Kidney tubule cell (primary cell): ENCODE results near the gene RNF207.

ENCODE experiments used
- DNase-seq: peaks from one replicate; pipeline ENCODE4 v3.0.0-alpha.2; 2018; ENCODE audit warnings: low spot score

RNF207 gene

GRCh38 chr1:6249739-6250689, 44.1 kb downstream of the RNF207 start:
- no peak for DNase-seq

GRCh38 chr1:6251233-6251632, 45.3 kb downstream of the RNF207 start:
- DNase-seq, result no peak

- no peak for DNase-seq
Observed at GRCh38 chr1:6251681-6252373, 45.9 kb downstream of the RNF207 start.

GRCh38 chr1:6252374-6252710, 46.4 kb downstream of the RNF207 start:
- no peak for DNase-seq

- no peak for DNase-seq
Observed at GRCh38 chr1:6253380-6253779, 47.5 kb downstream of the RNF207 start.

GRCh38 chr1:6254691-6255090, 48.8 kb downstream of the RNF207 start:
- DNase-seq, result no peak

- no peak for DNase-seq
Observed at GRCh38 chr1:6256645-6257044, 50.7 kb downstream of the RNF207 start.

- DNase-seq, result peak; percentile 56
Observed at GRCh38 chr1:6257541-6258069, 51.7 kb downstream of the RNF207 start.

GRCh38 chr1:6258675-6259074, 52.8 kb downstream of the RNF207 start:
- DNase-seq, result no peak

- peak; percentile 50 for DNase-seq
Observed at GRCh38 chr1:6259491-6260362, 53.8 kb downstream of the RNF207 start.

GRCh38 chr1:6260433-6260934, 54.6 kb downstream of the RNF207 start:
- no peak for DNase-seq

GRCh38 chr1:6260961-6261614, 55.2 kb downstream of the RNF207 start, which contains the start of gene GPR153:
Gene GPR153, minus strand, starts transcription at chr1:6261098. Its CDS starts 6,193 bp downstream, at chr1:6254905.
- no peak for DNase-seq

GRCh38 chr1:6261615-6261995, 55.7 kb downstream of the RNF207 start:
- DNase-seq, result no peak

GRCh38 chr1:6262555-6263420, 56.9 kb downstream of the RNF207 start:
- no peak for DNase-seq

GRCh38 chr1:6263716-6264115, 57.8 kb downstream of the RNF207 start:
- DNase-seq, result no peak

- DNase-seq, result no peak
Observed at GRCh38 chr1:6265151-6265550, 59.2 kb downstream of the RNF207 start.

GRCh38 chr1:6266641-6267040, 60.7 kb downstream of the RNF207 start:
- no peak for DNase-seq

- DNase-seq, result peak; percentile 45
Observed at GRCh38 chr1:6267686-6268322, 61.9 kb downstream of the RNF207 start.

GRCh38 chr1:6268415-6268814, 62.5 kb downstream of the RNF207 start:
- DNase-seq, result no peak

GRCh38 chr1:6269296-6269695, 63.4 kb downstream of the RNF207 start:
- no peak for DNase-seq
